ENCODE measurements around the gene WNT8B.
A peak's percentile ranks its signal among the peaks of the same experiment; 100 is the strongest.

The WNT8B gene

DNA sequence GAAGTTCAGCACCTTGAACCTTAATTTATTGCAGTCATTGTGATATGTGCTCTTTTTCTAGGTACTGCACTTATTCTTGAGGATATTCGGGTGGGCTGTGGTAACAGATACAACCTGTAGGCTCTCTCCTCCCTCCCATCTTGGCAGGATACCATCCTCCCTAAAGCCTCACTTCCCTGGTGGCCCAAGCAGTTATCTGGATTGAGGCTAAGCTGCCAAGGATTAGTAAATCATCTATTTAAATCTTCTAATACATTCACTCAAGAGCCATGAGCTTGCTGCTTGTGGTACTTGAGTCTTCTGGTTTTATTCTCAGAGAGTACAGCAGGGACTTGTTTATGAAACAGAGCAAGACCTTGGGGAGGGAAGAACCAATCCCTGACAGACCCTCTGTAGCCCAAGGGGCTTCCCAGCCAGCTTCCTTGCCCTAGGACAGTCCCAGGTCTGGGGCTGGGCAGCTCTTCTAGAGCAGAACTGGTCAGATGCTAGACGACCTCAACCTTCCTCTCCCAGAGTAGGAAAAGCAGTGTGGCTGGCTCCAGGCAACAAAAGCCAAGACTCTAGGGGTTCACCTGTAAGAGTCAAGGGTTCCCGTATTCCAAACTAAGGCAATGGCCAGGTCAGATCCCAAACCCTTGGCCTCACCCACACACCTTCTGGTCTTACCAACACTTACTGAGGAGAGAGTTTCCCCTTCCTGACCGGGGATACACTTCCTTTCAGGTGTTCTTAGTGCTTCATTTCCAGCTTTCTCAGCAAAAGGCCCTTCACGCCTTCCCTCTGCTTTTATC lies 21.3 kb downstream of the WNT8B start:
- no peak for DNase-seq (ENCODE audit: low spot score)

DNA sequence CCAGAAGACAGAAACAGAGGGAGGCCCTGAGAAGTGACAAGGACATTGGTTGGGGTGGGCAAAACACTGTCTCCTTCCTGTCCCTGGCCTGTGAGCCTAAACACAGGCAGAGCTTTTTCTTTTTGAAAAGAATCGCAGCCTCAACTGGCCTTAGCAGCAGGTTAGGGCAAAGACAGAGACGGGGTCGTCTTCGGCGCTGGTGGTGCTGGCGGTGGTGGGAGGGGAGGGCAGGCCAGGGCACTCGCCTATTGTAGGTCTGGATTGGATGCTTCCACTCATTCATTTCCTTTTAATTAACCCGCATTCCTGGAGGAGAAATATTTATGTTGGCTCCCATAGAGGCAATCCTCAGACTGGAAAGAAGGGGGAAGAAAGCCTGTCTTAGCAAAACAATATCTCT lies 22.6 kb downstream of the WNT8B start:
- no peak for DNase-seq (ENCODE audit: low spot score)

DNA sequence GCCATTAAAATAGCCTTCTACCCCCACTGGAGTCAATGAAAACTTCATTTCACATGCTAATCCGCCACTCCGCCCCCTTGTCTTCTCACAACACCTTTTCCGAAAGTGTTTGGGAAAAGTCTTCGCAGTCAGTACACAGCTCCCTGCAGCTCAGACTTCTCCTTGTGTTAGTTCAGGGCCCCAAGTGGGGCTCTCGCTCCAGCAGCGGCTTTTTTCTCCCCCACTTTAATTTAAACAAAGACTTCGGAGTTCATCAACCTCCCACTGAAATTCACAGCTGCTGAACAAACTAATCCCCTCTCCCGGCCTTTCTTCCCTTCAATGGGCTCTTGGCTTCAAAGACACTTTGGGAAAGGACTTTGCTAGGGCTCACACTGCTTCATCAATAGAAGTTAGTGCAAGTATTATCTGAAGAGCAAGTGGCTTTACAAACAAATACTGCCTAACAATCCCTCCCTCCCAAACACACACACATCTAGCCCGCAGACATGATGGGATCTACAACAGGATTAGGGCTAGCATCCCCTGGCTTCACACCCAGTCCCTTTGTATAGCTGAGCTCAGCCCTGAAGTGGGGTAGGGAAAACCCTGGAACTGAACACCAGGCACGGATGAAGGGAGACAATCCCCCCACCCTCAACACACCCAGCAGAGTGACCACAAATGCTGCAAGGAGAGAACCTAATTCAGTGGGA lies 23.1 kb downstream of the WNT8B start:
- DNase-seq (ENCODE audit: low spot score), result no peak

DNA sequence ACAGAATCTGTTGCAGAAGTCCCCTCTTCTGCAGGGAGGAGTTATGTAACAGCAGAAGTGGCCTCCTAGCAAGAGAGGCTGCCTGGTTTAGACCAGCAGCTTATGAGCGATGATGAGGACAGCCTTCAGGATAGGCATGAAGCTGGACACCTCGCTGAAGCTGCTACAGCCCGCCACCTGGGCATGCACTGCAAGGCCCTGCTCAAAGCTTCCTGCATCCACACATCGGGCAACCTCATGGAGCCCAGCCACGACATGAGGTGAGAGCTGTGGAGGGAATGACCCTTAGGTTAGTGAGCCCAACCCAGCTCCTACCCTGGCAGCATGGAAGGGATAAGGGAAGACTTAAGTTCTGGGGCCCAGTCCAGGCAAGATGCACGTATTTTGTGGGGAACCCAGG lies 24.7 kb downstream of the WNT8B start:
- DNase-seq (ENCODE audit: low spot score), result no peak

DNA sequence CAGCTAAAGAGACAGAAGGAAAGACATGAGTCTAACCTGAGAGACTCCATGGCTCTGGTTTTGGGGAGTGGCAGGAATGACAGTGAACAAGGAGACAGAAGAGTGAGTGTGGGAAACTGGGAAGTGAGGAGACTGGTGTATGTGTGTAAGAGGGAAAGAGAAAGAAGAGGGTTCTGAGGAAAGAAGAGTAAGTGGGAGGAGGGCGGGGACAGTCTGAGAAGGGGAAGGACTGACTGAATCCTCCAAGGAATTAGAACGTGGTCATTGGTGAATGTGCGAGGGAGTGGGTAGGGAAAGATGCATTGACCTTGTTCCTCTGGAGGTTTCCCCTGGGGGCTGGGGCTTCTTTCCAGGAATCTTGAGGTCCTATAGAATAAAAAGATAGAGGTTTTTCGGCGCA lies 26.6 kb downstream of the WNT8B start:
- DNase-seq (ENCODE audit: low spot score), result no peak

DNA sequence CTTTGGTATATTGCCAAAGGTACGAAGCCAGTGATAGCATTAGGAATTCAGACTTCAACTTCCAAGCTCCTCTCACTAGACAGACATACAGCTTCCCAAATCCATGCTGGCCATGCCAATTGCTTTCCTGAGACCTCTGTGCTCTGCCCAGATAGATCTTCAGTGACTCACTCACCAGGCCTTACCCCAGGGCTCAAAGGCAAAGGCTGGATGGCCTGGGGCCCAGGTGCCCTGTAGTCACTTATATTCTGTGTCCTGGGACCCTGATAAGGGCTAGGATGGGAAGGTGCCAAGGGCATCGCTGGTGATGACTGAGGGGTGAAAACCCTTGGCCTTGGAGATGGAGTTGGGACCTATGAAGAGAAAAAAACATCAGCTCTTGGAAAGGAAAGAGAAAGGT lies 27.7 kb downstream of the WNT8B start:
- no peak for DNase-seq (ENCODE audit: low spot score)

DNA sequence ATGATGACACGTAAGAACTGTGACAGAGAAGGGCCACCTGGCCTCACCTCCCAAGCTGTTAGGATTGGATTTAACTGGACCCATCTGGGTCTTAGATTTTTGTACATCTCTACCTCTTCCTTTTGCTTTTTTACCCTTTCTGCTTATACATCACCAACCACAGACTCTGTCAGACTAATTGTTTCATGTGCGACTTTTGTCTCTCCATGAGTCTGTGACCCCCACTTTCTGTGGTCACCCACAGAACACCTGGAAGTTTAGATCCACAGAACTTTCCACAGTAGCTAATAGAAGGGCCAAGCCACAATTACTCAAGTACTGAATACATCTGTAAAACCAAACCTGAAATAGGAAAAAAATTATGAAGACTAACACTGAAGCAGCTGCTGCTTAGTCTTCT lies 33.8 kb downstream of the WNT8B start:
- DNase-seq (ENCODE audit: low spot score), result no peak

- no peak for DNase-seq (ENCODE audit: low spot score)
Measured at GRCh38 chr10:100498059-100498458, 35.2 kb downstream of the WNT8B start.

GRCh38 chr10:100501423-100501822 lies 38.6 kb downstream of the WNT8B start:
- no peak for DNase-seq (ENCODE audit: low spot score)

DNA sequence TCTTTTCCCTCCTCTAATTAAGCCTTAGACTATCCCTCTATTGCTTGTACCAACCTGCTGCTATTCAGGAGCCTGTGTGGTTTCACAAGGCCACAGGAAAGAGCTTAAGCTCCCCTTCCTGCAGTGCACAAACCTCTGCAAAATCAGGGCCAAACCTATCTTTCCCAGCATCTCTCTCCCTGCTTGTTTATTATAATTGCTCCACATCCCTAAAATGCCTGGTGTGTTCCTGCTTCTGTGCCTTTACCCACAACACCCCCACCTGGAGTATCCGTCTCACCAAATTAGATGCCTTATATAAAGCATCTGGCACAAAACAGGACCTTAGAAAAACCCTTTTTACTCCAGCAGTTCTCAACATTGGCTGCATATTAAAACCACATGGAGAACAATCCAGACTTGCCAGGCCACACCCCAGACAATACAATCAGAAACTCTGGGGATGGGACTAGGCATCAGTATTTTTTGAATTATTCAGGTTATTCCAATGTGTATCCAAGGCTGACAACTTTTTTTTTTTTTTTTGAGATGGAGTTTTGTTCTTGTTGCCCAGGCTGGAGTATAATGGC lies 40.2 kb downstream of the WNT8B start:
- DNase-seq (ENCODE audit: low spot score), result no peak

DNA sequence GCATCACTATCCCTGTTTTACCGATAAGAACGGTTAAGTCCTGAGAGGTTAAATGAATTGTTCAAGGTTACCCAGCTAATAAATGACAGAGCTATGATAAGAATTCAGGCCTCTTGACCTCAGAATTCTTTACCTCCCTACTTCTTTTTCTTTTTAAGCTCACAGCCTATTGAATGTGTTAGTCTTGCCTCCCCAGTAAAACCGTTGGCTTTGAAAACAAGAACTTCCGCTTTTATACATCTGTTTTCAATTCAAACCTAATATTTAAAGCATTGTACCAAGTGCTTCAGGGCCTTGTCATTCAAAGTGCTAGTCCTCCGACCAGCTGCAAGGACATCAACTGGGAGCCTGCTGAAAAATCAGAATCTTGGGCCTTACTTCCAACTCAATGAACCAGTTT lies 41.3 kb downstream of the WNT8B start:
- no peak for DNase-seq (ENCODE audit: low spot score)

DNA sequence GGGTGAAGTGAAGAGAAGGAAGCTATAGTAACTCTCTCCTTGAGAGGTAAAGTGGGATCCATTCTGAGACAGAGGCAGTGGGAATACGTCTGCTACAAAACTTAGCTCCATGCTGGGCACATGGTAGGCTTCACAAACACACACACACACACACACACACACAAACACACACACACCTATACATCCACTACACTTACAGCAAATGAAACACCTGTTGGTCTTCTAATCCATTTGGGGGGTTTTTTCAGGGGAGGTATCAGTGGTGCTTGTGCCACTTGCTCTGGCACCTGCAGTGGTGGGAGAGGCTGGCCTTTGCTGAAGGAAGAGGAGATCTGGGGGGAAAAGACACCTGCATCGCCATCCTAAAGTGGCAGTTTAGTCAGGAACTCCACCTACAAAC lies 42.4 kb downstream of the WNT8B start:
- DNase-seq (ENCODE audit: low spot score), result no peak

- DNase-seq (ENCODE audit: low spot score), result no peak
Measured at GRCh38 chr10:100506596-100507356, 44.0 kb downstream of the WNT8B start.

DNA sequence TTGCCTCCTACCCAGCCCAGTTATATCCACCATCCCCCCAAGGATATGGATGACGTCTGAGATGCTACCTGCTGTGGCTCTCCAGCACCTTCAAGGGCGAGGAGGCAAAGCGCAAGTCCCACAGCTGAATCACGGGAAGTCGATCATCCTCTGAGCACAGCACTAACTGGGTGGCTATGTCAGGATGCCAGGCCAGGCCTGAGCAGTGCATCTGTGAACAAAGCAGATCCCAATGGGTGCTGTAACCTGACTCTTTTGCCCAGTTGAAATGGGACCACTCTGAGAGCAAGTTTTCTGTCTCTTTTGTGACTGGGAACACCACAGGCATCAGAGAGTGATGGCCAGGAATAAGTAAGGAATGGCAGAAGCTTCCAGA lies 44.5 kb downstream of the WNT8B start:
- no peak for DNase-seq (ENCODE audit: low spot score)

GRCh38 chr10:100508266-100508665 lies 45.5 kb downstream of the WNT8B start:
- no peak for DNase-seq (ENCODE audit: low spot score)

DNA sequence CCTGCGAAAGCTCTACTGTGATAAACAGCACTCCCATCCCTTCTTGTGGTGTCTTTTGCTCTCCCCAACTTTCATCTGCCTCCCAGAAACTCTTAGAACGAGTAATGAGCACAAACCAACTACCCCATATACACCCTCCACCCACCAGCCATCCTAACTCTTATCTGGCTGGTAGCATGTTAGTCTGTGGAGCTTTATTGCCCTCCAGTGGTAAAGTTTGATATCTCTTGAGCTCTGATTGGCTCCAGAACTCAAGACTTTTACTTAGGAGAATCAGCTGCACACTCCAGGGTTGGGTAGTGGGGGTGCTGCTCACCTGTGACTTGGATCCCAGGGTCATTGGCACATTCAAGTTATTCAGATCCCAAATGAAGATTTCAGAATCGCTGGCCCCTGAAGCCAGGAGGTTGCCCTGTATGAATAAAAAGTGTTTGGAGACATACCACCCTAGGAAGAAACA lies 45.9 kb downstream of the WNT8B start:
- DNase-seq (ENCODE audit: low spot score), result peak; percentile 46

- no peak for DNase-seq (ENCODE audit: low spot score)
Measured at GRCh38 chr10:100509241-100509840, 46.5 kb downstream of the WNT8B start.

DNA sequence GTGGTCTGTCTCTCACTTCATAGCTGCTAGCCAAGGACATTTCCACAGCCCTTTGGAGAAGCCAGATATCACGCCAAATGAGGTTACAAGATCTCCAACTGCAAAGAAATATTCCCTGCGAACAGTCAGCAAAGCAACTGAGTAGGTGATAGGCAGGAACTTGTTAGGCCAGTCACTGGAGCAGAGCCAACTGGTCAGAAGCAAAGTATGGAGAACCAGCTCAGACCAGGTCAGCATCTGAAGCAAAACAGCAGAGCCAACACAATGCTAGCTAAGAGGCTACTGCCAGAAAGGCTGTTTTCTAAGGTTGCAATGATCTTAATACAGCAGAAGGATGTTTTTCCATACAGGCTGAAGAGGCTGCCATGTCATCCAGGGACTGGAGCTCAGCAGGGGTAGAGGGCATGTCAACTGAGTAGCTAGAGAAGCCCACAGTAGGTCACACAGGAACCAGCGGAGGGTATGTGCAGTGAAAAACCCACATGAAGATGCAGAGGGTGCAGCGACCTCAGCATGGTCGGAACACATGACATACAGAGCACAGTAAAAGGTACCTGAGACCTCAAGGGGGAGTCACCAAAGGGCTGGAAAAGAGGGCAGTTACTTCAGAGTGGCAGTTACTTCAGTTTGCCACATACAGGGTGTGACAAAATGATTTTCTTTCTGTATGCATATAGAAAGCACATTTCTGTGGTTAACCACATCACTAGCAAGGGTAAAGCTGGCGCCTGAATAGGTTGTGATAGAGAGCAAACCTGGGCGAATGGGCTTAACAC lies 47.9 kb downstream of the WNT8B start:
- no peak for DNase-seq (ENCODE audit: low spot score)

DNA sequence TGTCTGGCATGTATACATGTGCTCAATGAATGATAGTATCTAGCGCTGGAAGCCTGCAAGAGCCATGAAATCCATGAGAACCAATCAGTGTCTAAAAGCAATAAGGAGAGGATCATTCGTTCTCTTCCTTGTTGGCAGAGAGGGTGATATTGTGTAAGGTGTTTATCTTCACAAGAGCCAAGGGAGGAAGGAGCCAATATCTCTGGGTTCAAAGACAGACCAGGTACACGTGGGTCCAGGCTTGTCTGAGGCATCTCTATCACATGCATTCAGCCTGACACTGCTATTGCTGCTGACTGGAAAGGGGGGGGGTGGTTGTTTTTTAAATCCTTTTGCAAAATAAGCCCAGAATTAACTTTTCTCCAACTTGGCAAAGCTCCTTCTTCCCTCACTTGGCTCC lies 52.8 kb downstream of the WNT8B start:
- no peak for DNase-seq (ENCODE audit: low spot score)

DNA sequence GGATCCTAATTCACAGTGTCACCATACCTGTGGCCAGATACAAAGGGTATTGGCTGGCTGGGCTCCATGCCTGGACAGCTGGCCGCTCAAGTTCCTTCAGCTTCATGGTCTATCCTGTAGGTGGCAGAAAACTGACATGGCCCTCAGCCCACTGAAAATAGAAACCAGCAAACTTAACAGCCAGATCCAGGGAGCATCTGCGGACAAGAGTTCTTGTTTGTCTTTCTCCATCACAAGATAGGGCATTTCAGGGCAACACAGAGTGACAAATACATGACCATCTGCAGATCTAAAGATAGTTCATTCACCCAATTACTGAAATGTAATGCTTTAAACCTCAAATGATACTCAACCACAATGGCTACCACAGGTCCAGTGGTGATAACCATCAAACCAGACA lies 54.0 kb downstream of the WNT8B start:
- DNase-seq (ENCODE audit: low spot score), result peak; percentile 64

GRCh38 chr10:100518761-100519241 lies 56.0 kb downstream of the WNT8B start:
- peak; percentile 69 for DNase-seq (ENCODE audit: low spot score)

Data from HuH-7.5 (cell line).